GM21390 (cell line): ENCODE data around the gene OR10H4.
"Not testable (repeated sequence)": the region's sequence is repeated elsewhere in the genome, so short reads cannot be mapped to it uniquely, and the experiment has no call there.

ENCODE experiments used
- ATAC-seq: cut with Tn5 transposase; IDR thresholded peaks from one replicate; pipeline ENCODE4 v1.9.1; 2021; ENCODE audit not compliant: unreplicated experiment

The OR10H4 gene

GRCh38 chr19:15937771-15938170 lies 11.0 kb upstream of the OR10H4 start:
- no peak for ATAC-seq

GRCh38 chr19:15944401-15944800 lies 4.4 kb upstream of the OR10H4 start:
- no peak for ATAC-seq

DNA sequence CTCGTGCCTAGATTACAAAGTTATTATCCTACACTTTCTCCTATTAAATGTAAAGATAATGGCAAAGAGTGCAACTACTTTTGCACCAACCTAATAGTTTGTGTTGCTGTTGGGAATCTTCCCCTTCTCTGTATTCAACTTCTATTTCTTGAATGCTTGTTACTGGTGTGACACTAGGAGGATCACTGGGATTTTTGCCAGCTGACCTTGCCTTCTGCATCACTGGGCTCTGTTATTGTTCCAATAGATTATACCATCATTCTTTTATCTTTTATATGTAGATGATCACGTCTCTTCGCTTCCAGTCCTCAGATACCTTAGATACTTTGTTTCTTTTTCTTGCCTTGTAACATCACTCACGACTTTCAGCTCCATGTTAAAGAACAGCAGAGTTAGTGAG lies 3.5 kb upstream of the OR10H4 start:
- ATAC-seq = no peak

GRCh38 chr19:15954820-15955219 lies 6.0 kb downstream of the OR10H4 start:
- no peak for ATAC-seq

DNA sequence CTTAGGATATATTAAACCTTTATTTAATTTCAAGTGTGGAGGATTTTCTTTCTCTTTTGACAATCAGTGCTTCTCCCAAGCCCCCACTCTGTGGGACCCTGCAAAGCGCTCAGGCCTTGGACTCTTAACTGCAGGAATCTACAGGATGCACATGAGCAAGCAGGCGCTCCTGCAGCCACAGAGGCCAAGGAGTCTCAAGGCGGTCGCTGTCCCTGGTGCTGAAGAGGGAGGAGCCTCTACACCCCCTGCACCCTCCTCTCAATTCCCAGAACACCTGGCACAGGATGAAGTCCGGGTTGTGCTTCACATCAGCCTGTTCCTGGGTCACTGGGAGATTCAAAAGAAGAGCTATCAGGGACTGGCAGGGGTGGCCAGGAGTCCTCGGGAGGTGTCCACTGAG lies 13.5 kb downstream of the OR10H4 start:
- ATAC-seq = no peak

DNA sequence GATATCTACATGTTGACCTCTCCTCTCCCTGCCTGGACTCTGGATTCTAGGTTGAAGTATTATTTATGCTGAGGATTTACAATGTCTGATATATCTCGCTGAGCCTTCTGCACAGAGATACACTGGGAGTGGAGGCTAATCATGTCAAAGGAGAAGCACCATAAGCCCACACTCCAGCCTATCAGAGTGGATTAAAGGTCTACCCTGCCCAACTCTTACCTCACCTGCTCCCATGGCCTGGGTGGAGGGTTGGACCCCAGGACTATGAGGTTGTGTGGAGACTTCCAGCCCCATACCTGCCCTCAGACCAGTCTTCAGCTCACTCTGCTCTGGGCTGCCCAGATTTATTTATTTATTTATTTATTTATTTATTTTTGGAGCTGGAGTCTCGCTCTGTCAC lies 15.4 kb downstream of the OR10H4 start:
- no peak for ATAC-seq

DNA sequence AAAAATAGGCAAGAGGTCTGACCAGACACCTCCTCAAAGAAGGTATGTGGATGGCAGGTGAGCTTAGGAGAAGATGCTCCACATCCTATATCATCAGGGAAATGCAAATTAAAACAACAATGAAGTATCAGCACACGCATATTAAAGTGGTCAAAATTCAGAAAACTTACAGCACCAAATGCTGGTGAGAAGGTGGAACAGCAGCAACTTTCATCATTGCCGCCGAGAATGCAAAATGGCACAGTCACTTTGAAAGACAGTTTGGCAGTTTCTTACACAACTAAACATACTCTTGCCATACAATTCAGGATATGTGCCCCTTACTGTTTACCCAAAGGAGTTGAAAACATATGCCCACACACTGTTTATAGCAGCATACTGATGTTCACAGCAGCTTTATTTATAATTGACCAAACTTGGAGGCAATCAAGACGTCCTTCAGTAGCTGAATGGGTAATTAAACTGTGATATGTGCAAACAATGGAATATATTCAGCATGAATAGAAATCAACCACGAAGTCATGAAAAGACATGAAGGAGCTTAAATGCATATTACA lies 22.5 kb downstream of the OR10H4 start:
- ATAC-seq = no peak

DNA sequence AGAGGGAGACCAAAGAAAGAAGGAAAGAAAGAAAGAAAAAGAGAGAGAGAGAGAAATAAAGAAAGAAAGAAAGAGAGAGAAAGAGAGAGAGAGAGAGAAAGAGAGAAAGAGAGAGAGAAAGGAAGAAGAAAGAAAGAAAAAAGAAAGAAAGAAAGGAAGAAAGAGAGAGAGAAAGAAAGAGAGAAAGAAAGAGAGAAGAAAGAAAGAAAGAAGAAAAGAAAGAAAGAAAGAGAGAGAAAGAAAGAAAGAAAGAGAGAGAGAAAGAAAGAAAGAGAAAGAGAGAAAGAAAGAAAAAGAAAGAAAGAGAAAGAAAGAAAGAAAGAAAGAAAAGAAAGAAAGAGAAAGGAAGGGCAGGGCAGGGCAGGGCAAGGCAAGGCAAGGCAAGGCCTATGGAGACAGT lies 23.2 kb downstream of the OR10H4 start:
- ATAC-seq = not testable (repeated sequence)

DNA sequence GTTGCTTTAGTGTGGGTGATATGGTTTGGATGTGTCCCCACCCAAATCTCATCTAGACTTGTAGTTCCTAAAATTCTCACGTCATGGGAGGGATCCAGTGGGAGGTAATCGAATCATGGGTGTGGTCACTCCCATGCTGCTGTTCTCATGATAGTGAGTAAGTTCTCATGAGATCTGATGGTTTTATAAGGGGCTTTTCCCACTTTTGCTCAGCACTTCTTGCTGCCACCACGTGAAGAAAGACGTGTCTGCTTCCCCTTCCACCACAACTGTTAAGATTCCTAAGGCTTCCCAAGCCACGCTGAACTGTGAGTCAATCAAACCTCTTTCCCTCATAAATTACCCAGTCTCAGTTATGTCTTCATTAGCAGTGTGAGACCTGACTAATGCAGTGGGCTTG lies 26.0 kb downstream of the OR10H4 start:
- ATAC-seq = no peak

DNA sequence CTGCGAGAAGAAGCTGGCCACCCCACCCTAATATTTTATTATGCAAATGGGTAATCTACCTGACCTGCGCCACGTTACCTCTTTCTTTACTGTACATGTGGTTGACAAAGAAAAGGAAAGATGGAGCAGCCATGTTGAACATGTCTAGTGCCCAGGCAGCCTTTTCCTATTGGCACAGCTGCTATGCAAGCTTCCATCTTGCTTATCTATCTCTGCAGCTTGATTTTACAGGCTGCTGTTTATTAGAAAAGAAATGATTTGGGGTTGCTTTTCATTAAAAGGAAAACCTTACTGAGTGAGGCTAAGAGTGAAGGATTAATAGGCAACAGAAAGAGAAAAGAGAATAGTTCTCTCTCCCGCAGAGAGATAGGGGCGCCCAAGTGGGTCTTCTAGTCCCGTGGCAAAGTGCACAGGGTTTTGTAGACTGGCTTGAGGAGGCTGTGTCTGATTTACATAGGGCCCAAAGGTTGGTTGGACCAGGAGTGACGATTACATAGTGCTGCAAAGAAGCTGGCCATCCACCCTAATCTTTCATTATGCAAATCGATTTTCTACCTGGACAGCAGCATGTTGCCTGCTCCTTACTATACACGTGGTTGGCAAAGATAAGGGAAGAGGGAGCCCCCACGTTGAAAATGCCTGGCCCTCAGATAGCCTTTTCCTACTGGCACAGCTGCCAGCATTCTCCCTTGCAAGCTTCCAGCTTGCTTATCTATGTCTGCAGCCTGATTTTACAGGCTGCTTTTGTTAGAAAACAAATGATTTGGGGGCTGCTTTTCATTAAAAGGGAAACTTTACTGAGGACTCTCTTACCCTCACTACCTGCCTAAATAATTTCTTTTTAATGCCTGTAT lies 28.3 kb downstream of the OR10H4 start:
- ATAC-seq = no peak

DNA sequence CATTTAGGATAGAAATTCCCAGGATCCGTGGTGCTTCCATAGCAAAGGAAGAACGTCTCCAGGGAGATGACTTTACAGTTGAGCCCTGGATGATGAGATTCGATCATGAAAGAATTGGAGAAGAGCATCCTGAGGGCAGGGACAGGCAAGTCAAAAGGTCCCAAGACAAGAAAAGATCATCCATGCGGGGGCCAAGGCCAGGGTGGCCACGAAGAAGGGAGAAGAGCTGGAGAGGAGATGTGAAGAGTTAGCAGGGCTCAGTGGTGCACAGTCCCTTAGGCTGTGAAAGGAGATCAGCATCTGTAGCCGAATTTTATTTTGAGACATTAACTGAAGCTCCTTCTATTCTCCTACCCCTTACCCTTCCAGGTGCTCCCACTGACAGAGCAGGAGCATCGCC lies 28.9 kb downstream of the OR10H4 start:
- no peak for ATAC-seq

DNA sequence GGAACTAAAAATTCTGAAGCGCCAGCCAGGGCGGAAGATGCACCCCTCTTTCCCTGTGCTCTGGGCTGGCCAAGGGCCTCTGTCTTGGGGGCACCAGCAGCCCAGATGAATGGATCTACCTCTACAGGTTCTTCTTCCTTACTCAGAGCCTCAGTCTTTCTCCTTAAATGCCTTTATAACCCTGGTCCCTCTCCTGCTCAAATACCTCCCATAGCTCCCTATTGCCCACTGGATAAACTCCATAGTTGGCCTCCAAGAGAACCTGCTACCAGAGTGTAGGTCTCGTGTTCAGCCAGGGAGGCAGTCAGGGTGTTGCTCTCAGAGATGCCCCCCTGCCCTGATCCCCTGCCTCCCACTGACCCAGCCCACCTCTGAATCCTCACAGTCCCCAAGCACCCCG lies 30.5 kb downstream of the OR10H4 start:
- ATAC-seq = no peak

DNA sequence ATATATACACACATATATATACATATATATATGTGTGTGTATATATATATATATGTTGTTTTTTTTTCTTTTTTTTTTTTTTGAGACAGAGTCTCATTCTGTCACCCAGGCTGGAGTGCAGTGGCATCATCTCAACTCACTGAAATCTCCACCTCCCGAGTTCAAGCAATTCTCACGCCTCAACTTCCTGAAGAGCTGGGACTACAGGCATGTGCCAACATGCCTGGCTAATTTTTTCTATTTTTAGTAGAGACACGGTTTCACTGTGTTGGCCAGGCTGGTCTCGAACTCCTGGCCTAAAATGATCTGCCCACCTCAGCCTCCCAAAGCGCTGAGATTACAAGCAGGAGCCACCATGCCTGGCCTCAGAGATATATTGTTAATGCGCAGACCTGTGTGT lies 37.0 kb downstream of the OR10H4 start:
- ATAC-seq = not testable (repeated sequence)

GRCh38 chr19:15986701-15987100 lies 37.9 kb downstream of the OR10H4 start:
- ATAC-seq = no peak

- ATAC-seq = no peak
These were observed 41.1 kb downstream of the OR10H4 start for GRCh38 chr19:15989889-15990288.

DNA sequence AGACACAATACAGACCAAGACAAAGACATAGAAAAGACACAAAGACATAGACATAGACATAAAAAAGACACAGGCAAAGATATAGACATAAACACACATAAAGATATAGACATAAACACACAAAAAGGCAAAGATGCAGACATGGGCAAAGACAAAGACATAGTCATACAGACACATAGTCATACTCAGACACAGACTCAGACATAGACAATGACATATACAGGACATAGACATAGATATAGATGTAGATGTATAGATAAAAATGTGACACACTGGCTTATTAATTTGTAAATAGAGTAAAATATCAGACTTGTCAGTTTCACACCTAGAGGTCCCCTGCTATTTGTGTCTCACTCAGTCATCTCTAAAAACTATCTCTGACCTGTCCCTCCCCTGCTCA lies 42.8 kb downstream of the OR10H4 start:
- no peak for ATAC-seq

DNA sequence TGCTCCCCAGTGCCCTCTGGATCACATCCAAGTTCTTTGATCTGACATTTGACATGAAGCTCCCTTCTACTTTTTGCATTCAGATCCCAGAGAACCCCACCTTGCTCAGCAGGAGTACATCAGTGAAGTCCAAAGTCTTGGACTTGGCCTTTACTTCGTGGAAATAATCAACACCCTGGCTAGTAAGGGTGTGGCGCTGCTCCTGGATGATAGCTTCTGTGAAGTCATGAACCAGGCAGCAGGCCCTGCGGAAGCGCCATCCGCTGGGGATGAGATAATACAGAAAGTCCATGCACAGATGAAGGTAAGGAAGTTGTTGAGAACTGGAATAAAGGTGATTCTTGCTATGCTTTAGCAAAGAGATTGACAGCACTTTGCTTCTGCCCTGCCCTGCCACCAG lies 43.2 kb downstream of the OR10H4 start:
- no peak for ATAC-seq

DNA sequence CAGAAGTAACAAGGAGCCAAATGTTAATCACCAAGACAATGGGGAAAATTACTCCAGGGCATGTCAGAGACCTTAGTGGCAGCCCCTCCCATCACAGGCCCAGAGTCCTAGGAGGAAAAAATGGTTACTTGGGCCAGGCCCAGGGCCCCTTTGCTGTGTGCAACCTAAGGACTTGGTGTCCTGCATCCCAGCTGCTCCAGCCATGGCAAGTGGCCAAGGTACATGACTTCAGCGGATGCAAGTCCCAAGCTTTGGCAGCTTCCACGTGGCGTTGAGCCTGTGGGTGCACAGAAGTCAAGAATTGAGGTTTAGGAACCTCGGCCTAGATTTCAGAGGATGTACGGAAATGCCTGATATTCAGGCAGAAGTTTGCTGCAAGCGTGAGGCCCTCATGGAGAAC lies 46.7 kb downstream of the OR10H4 start:
- ATAC-seq = no peak

DNA sequence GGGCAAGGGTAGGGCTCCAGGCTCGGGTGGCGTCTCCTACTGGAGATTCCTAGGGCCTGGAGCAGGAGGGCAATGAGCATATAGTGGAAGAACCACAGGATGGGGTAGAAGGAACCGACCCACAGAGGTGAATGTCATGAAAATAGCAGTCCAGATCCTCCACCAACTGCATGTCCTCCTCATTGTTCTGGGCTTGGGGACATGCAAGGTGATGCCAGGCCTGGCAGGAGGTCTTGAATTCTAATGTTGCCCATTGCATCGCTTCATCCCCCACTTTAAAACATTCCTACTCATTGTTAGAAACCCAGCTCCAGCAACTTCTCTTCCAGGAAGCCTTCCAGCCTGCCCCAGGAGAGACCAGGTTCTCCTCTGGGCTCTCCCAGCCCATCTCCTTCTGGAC lies 49.4 kb downstream of the OR10H4 start:
- no peak for ATAC-seq
